Measurements from ENCODE around the gene EXOG. TPM values are rescaled to one million over a fixed set of nuclear protein-coding genes. Genes with fewer than 3 reads are reported as not detected.

Gene EXOG
- polyA plus RNA-seq, 1 donor (not counting 4 experiments of a cell fraction or from before 2014, with no cell fraction given): 10.3 TPM

DNA sequence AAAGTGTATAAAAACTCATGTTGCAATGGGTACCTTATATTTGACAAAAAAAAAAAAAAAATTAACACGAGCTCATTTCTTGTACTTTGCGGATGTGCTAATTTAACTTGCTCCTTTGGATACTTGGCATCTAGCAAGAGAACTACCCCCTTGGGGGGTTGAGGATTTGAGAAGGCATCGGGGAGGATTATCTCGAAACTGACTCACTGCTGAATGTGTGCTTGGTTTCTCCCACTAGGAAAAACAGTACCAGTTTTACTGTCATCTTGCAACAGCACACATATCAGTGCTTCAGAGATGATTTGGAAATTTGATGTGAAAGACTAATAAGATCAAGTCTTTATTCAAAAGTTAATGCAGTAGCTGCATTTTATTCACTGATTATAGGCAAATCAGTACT, 891 bp downstream of the EXOG start:
- no peaks in the 10 kb centered on the region for H3K27me3 ChIP-seq (ENCODE audit: control insufficient read depth, extremely low read depth, insufficient read depth, low read length)
- H3K4me2 ChIP-seq (ENCODE audit: control insufficient read depth, extremely low read depth, insufficient read depth, low read depth, low read length): peak overlapping the region; percentile 63
- no peaks in the 10 kb centered on the region for H3K9me1 ChIP-seq (ENCODE audit: control insufficient read depth, extremely low read depth, insufficient read depth, low read length)
- H3K27ac ChIP-seq (ENCODE audit: control insufficient read depth, insufficient read depth, low read length): no peak overlapping the region
- no peak overlapping the region for H3K9ac ChIP-seq (ENCODE audit: control insufficient read depth, extremely low read depth, insufficient read depth, low read length)
- dilution Hi-C loops (cut with MboI; ENCODE audit: extremely low pct_ligation_motif_present, low sequenced_read_pairs): no loop called here
- TF ChIP-seq, protein P1, sequence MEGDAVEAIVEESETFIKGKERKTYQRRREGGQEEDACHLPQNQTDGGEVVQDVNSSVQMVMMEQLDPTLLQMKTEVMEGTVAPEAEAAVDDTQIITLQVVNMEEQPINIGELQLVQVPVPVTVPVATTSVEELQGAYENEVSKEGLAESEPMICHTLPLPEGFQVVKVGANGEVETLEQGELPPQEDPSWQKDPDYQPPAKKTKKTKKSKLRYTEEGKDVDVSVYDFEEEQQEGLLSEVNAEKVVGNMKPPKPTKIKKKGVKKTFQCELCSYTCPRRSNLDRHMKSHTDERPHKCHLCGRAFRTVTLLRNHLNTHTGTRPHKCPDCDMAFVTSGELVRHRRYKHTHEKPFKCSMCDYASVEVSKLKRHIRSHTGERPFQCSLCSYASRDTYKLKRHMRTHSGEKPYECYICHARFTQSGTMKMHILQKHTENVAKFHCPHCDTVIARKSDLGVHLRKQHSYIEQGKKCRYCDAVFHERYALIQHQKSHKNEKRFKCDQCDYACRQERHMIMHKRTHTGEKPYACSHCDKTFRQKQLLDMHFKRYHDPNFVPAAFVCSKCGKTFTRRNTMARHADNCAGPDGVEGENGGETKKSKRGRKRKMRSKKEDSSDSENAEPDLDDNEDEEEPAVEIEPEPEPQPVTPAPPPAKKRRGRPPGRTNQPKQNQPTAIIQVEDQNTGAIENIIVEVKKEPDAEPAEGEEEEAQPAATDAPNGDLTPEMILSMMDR (optimal IDR thresholded peaks at IDR 0.05 in 1 of 3, IDR thresholded peaks at IDR 0.05 in 1 of 3, conservative IDR thresholded peaks at IDR 0.05 in 1 of 3; ENCODE audit: extremely low read depth in 1 of 3, insufficient read depth in 2 of 3, low read length in 3 of 3): no peak
- TF ChIP-seq EZH2 (IDR thresholded peaks at IDR 0.05; ENCODE audit: low read length): no peak
- H3K79me2 ChIP-seq (ENCODE audit: control insufficient read depth, insufficient read depth, low read length): no peaks in the 10 kb centered on the region
- H3K36me3 ChIP-seq (ENCODE audit: control insufficient read depth in 2 of 2, extremely low read depth in 1 of 2, insufficient read depth in 2 of 2, low read length in 2 of 2): peaks cover 3 to 4% of the 10 kb centered on the region in 2 experiments
- H4K20me1 ChIP-seq (ENCODE audit: control insufficient read depth, extremely low read depth, insufficient read depth, low read length): no peaks in the 10 kb centered on the region
- no peak overlapping the region for H2AFZ ChIP-seq (ENCODE audit: control insufficient read depth, low read length)
- H3K4me1 ChIP-seq (ENCODE audit: control insufficient read depth, extremely low read depth, insufficient read depth, low read length): peaks cover 3% of the 10 kb centered on the region
- DNase-seq (ENCODE audit: low read depth, low spot score) (no peak), FAIRE-seq (no peak)
- H3K9me3 ChIP-seq (ENCODE audit: control insufficient read depth, low read depth, low read length): no peaks in the 10 kb centered on the region
- H3K4me3 ChIP-seq (ENCODE audit: control insufficient read depth in 2 of 3, extremely low read depth in 1 of 3, insufficient read depth in 2 of 3, low read depth in 1 of 3, low read length in 3 of 3): peak overlapping the region; percentile 85 to 88 (median 86)

DNA sequence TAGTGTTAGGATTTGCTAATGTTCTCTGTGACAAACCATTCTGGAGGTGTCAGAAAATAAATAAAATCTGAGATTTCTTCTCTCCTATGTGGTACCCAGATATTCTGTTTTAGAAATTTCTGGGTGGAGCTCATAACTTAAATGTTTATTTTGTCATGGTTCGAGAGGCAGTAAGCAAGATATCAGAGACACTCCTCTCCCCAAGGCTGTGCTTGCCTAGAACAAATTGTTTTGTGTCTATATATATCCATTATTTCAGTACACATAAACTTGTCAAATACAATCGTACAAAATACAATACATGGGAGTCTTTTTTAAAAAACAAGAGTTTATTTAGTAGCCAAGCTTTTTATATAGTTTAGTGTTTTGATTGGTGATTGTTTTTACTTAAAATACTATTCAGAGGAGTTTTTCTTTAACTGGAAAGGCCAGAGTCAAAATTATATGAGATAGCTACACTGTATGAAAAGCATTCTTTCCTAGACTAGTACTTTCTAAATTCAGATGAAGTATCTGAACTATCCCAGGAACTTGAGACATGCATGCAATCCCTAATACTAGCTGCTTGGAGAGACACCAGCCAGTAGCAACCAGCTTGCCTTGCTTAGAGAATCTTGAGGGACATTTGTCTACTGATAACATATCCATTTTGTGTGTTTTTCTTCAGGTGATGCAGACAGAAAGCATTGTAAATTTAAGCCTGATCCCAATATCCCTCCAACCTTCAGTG, 4.7 kb downstream of the EXOG start:
- Histone ChIP-seq H4K20me1 (ENCODE audit: control insufficient read depth, extremely low read depth, insufficient read depth, low read length) (no peaks in the 10 kb centered on the region), H3K79me2 (ENCODE audit: control insufficient read depth, insufficient read depth, low read length) (no peaks in the 10 kb centered on the region), H3K9ac (ENCODE audit: control insufficient read depth, extremely low read depth, insufficient read depth, low read length) (no peak overlapping the region), H3K4me3 (ENCODE audit: control insufficient read depth in 2 of 3, extremely low read depth in 1 of 3, insufficient read depth in 2 of 3, low read depth in 1 of 3, low read length in 3 of 3) (no peak overlapping the region), H3K9me3 (ENCODE audit: control insufficient read depth, low read depth, low read length) (no peaks in the 10 kb centered on the region), H3K4me2 (ENCODE audit: control insufficient read depth, extremely low read depth, insufficient read depth, low read depth, low read length) (no peak overlapping the region), H3K36me3 (ENCODE audit: control insufficient read depth in 2 of 2, extremely low read depth in 1 of 2, insufficient read depth in 2 of 2, low read length in 2 of 2) (peaks cover 3 to 4% of the 10 kb centered on the region in 2 experiments), H2AFZ (ENCODE audit: control insufficient read depth, low read length) (no peak overlapping the region), H3K9me1 (ENCODE audit: control insufficient read depth, extremely low read depth, insufficient read depth, low read length) (no peaks in the 10 kb centered on the region), H3K27me3 (ENCODE audit: control insufficient read depth, extremely low read depth, insufficient read depth, low read length) (no peaks in the 10 kb centered on the region), H3K4me1 (ENCODE audit: control insufficient read depth, extremely low read depth, insufficient read depth, low read length) (peaks cover 3% of the 10 kb centered on the region), H3K27ac (ENCODE audit: control insufficient read depth, insufficient read depth, low read length) (no peak overlapping the region)
- dilution Hi-C loops (cut with MboI; ENCODE audit: extremely low pct_ligation_motif_present, low sequenced_read_pairs): no loop called here
- no peak for TF ChIP-seq EZH2 (IDR thresholded peaks at IDR 0.05; ENCODE audit: low read length)
- TF ChIP-seq, protein P1 (optimal IDR thresholded peaks at IDR 0.05 in 1 of 3, IDR thresholded peaks at IDR 0.05 in 1 of 3, conservative IDR thresholded peaks at IDR 0.05 in 1 of 3; ENCODE audit: extremely low read depth in 1 of 3, insufficient read depth in 2 of 3, low read length in 3 of 3): no peak
- DNase-seq (ENCODE audit: low read depth, low spot score): no peak
- no peak for FAIRE-seq
